Neural progenitor cell (in vitro differentiated cells): ENCODE measurements around the gene MAGI1.

ENCODE experiments used
- EZH2phosphoT487 ChIP-seq: fragments of 200-600 bp; sonication (generic); IDR thresholded peaks from 2 replicates; pipeline ENCODE4 v1.6.1; 2017; ENCODE audit warnings: antibody characterized with exemption
- TF ChIP-seq, protein P1 (sequence below): fragments of 200-600 bp; sonication (generic); IDR thresholded peaks from 2 replicates; pipeline ENCODE4 v1.5.1; 2017; ENCODE audit warnings: antibody characterized with exemption, mild to moderate bottlenecking

DNA sequence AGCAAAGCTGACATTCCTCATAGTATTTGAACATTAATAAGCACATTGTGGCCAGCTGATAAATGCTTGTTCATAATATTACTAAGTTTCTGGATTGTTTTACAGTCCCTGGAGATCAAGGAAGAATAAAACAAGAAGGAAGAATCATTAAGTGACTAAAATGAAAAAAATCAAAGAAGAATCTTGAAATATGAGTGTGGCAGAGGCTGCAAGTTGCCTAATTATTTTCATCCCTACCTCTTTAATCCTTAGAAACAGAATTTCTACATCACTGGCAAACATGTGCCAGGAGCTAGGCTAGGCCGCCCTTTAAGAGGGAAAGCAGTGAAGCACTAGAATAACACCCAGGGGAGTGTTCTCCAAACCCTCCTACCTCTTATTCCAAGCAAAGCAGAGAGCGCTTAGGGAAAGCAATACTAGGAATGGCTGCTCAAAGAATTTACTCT, 98.9 kb downstream of the MAGI1 start:
- TF ChIP-seq EZH2phosphoT487, result no peak
- TF ChIP-seq, protein P1, sequence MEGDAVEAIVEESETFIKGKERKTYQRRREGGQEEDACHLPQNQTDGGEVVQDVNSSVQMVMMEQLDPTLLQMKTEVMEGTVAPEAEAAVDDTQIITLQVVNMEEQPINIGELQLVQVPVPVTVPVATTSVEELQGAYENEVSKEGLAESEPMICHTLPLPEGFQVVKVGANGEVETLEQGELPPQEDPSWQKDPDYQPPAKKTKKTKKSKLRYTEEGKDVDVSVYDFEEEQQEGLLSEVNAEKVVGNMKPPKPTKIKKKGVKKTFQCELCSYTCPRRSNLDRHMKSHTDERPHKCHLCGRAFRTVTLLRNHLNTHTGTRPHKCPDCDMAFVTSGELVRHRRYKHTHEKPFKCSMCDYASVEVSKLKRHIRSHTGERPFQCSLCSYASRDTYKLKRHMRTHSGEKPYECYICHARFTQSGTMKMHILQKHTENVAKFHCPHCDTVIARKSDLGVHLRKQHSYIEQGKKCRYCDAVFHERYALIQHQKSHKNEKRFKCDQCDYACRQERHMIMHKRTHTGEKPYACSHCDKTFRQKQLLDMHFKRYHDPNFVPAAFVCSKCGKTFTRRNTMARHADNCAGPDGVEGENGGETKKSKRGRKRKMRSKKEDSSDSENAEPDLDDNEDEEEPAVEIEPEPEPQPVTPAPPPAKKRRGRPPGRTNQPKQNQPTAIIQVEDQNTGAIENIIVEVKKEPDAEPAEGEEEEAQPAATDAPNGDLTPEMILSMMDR, result no peak
